Neuron (in vitro differentiated cells): Measurements from ENCODE around the gene GATD1.

Experiments used
- H2AFZ ChIP-seq: one replicate; pipeline ENCODE4 v1.6.1; 2013; ENCODE audit warnings: low read depth, mild to moderate bottlenecking, inconsistent platforms, low read length, moderate library complexity
- H3K27me3 ChIP-seq: one replicate; pipeline ENCODE4 v1.6.1; 2013; ENCODE audit warnings: low read length; ENCODE audit not compliant: insufficient read depth
- H3K36me3 ChIP-seq: one replicate; pipeline ENCODE4 v1.6.1; 2013; ENCODE audit warnings: low read length; ENCODE audit not compliant: insufficient read depth
- H3K4me1 ChIP-seq: one replicate; pipeline ENCODE4 v1.6.1; 2013; ENCODE audit warnings: low read length; ENCODE audit not compliant: insufficient read depth
- H3K4me3 ChIP-seq: 2 replicates; pipeline ENCODE4 v1.5.1; 2013; ENCODE audit warnings: mild to moderate bottlenecking, low read length, moderate library complexity
- H3K9me3 ChIP-seq: one replicate; pipeline ENCODE4 v1.6.1; 2013; ENCODE audit warnings: low read length

Gene GATD1, protein sequence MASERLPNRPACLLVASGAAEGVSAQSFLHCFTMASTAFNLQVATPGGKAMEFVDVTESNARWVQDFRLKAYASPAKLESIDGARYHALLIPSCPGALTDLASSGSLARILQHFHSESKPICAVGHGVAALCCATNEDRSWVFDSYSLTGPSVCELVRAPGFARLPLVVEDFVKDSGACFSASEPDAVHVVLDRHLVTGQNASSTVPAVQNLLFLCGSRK

DNA sequence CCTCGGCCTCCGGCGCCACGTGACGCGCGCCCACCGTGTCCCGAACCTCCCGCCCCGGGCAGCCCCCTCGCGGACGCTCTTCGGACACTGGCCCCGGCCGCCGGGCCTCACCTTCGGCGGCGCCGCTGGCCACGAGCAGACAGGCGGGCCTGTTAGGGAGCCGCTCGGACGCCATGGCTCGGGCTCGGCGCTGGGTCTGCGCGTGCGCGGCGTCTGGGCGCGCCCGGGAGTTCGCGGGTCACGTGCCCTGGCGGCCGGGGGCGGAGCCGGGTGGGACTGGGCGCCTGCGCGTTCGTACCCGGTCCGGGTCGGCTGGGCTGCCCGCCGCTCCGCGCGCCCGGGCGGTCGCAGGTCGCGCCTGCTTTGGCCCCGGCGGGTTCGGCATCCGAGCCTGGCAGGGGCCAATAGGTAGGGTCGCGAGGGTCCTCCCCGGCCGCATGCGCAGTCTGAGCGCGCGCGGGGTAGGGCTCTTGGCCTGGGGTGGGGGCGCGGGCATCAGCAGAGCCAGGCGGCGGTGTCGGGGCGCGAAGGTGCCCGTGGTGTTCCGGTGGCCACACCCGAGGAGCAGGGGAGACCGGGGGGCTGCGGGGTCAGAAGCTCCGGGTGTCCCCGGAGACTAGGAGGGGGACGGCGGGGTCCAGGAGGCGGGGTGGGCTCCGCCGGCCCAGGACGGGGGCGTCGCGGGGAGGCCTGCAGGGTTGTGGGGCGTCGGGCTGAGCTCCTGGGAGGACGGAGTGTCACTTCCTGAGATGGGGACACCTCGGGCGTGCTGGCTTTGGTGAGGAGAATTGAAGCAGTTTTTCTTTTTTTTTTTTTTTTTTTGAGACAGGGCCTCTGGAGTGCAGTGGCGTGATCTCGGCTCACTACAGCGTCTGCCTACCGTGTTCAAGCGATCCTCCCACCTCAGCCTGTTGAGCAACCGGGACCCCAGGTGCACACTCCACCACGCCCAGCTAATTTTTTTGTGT, at the start of gene GATD1:
GATD1 (minus strand) TSS at position 200 of the 968 bp plus-strand sequence; CDS start at position 175, 25 bp downstream.
- Histone ChIP-seq H3K4me3 (peak within 1 kb of the TSS; percentile 96), H3K27me3 (no peaks in the 10 kb centered on the region)

DNA sequence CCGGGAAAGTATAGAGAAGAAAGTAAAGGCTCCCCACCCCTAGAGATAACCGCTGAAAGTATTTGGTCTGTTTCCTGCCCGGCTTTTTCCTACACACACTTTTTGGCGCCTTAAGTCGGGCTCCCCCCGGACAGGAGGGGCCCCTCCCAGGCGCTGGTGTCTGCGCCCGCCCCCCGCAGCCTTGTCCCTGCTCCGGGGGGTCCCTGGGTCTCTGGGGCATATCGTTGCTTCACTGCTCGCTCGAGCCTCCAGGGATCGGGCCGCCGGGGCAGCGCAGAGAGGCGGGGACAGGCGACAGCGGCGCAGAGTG, 49.5 kb upstream of the GATD1 start:
- Histone ChIP-seq H3K4me3 (peak overlapping the region; percentile 35), H3K27me3 (peaks cover 7% of the 10 kb centered on the region), H3K36me3 (peaks cover 20% of the 10 kb centered on the region), H3K4me1 (peaks cover 47% of the 10 kb centered on the region), H2AFZ (no peak overlapping the region), H3K9me3 (no peaks in the 10 kb centered on the region)

More for the DNA sequence above, at the start of gene GATD1:
- H3K4me1 ChIP-seq: peaks cover 34% of the 10 kb centered on the region
- peaks cover 20% of the 10 kb centered on the region for H3K36me3 ChIP-seq
- H2AFZ ChIP-seq: peak within 1 kb of the TSS; percentile 84
- no peaks in the 10 kb centered on the region for H3K9me3 ChIP-seq

DNA sequence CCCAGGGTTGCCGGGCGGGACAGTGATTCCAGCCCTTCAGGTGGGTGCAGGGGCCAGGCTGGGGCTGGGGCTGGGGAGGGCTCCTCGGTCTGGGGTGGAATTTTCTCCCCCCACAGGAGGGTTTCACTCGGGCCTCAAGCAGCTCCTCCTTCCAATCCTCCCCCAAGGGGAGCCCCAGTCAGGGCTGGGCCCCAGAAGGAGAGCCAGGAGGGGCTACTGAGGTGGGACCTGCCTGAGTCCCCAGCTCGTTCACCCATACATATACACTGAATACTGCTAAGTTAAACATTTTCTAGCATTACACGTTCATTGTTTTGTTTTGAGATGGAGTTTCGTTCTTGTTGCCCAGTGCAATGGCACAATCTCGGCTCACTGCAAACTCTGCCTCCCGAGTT, 48.9 kb upstream of the GATD1 start:
- Histone ChIP-seq H3K4me1 (peaks cover 41% of the 10 kb centered on the region), H3K4me3 (no peak overlapping the region), H3K36me3 (peaks cover 20% of the 10 kb centered on the region), H3K27me3 (peaks cover 5% of the 10 kb centered on the region), H3K9me3 (no peaks in the 10 kb centered on the region), H2AFZ (no peak overlapping the region)

DNA sequence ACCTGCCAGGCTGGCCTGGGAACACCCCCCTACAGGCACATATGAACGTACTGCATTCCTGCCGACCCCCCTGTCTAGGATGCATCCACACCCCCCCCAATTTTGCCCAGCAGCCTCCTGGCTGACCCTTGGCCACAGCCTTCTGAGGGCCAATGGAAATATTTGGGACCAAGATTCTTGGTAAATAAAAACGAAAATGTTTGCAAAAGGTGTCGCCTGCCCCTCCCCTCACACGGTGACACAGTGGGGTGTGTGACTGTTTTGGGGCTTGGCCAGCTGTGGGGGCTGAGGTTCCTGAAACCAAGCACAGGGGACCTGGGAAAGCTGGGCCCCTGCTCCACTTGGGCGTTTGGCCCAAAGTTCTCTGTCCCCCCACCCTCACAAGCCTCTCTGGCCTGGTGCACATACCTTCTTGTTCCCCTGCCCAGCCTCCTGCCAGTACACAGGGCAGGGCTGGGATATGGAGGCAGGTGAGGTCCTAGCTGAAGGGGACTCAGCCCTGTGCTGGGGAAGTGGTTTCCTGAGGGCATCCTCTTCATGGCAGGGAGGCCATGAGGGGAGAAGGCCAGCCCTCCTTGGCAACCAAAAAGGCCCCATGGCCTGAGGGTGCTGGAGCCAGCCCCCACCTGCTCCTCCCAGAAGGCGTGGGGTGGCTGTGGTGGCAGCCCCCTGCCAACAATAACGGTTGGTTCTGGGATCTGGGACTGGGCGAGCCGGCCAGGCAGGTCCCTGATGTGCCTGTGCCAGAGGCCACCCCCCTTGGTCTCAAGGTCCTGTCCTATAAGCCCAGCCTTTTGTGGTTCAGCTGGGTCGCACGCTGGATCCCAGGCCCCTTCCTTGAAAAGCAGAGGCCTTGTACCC, 48.3 kb upstream of the GATD1 start:
- Histone ChIP-seq H3K27me3 (peaks cover under 1% of the 10 kb centered on the region), H3K4me1 (peaks cover 41% of the 10 kb centered on the region), H3K9me3 (no peaks in the 10 kb centered on the region), H2AFZ (no peak overlapping the region), H3K36me3 (peaks cover 20% of the 10 kb centered on the region), H3K4me3 (no peak overlapping the region)

DNA sequence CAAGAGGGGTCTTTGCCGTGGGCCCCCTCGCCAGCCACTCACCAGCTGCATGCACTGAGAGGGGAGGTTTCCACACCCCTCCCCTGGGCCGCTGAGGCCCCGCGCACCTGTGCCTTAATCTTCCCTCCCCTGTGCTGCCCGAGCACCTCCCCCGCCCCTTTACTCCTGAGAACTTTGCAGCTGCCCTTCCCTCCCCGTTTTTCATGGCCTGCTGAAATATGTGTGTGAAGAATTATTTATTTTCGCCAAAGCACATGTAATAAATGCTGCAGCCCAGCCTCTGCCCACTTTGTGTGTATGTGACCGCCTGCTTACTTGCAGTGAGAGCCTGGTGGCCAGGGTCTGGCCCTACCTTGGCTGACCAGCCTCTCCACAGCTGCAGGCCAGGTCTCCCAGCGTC, 47.7 kb upstream of the GATD1 start:
- Histone ChIP-seq H3K4me1 (peaks cover 41% of the 10 kb centered on the region), H3K4me3 (no peak overlapping the region), H3K27me3 (no peaks in the 10 kb centered on the region), H2AFZ (no peak overlapping the region), H3K36me3 (peaks cover 20% of the 10 kb centered on the region), H3K9me3 (no peaks in the 10 kb centered on the region)

DNA sequence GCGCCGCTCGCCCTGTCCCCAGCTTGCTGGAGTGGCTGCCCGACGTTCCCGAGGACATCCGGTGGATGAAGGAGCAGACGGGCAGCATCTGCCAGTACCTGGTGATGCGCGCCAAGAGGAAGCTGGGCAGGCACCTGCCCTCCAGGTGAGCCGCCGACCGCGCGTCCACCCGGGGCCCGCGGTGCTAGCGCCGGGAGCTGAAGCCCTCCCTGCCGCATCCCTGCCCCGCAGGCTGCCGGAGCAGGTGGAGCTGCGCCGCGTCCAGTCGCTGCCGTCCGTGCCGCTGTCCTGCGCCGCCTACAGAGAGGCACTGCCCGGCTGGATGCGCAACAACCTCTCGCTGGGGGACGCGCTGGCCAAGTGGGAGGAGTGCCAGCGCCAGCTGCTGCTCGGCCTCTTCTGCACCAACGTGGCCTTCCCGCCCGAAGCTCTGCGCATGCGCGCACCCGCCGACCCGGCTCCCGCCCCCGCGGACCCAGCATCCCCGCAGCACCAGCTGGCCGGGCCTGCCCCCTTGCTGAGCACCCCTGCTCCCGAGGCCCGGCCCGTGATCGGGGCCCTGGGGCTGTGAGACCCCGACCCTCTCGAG, 47.1 kb upstream of the GATD1 start:
- peaks cover 35% of the 10 kb centered on the region for H3K4me1 ChIP-seq
- no peak overlapping the region for H2AFZ ChIP-seq
- no peaks in the 10 kb centered on the region for H3K9me3 ChIP-seq
- H3K4me3 ChIP-seq: no peak overlapping the region
- H3K27me3 ChIP-seq: no peaks in the 10 kb centered on the region
- H3K36me3 ChIP-seq: peaks cover 20% of the 10 kb centered on the region

DNA sequence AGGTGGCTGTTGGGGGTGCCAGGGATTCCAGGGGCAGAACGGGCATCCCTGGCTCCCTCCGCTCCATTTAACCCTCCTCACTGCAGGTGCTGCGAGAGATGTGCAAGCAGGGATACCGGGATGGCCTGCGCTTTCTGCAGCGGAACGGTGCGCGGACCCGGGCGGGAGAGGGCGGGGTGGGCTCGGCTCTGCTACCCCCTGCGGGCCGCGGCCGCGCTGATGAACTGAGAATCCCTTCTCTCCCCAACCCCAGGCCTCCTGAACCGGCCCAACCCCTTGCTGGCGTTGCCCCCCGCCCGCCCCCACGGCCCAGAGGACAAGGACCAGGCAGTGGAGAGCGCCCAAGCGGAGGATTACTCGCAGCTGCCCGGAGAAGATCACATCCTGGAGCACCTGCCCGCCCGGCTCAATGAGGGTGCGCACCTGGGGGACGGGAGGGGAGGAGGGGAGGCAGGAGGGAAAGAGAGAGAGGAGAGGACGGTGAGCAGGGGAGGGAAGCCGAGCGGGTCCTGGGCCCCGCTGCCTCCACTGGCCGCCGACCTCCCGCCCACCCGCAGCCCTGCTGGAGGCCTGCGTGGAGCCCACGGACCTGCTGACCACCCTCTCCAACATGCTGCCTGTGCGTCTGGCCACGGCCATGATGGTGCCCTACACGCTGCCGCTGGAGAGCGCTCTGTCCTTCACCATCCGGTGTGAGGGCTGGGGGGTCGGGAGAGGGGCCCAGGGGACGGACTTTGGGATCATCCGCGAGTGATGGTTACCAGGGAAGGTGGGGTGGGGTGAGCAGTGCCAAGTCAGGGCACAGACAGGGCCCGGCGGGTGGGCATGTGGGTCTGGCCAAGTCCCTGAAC, 46.4 kb upstream of the GATD1 start:
- Histone ChIP-seq H3K9me3 (no peaks in the 10 kb centered on the region), H3K4me3 (no peak overlapping the region), H2AFZ (no peak overlapping the region), H3K4me1 (peaks cover 33% of the 10 kb centered on the region), H3K36me3 (peaks cover 20% of the 10 kb centered on the region), H3K27me3 (no peaks in the 10 kb centered on the region)

DNA sequence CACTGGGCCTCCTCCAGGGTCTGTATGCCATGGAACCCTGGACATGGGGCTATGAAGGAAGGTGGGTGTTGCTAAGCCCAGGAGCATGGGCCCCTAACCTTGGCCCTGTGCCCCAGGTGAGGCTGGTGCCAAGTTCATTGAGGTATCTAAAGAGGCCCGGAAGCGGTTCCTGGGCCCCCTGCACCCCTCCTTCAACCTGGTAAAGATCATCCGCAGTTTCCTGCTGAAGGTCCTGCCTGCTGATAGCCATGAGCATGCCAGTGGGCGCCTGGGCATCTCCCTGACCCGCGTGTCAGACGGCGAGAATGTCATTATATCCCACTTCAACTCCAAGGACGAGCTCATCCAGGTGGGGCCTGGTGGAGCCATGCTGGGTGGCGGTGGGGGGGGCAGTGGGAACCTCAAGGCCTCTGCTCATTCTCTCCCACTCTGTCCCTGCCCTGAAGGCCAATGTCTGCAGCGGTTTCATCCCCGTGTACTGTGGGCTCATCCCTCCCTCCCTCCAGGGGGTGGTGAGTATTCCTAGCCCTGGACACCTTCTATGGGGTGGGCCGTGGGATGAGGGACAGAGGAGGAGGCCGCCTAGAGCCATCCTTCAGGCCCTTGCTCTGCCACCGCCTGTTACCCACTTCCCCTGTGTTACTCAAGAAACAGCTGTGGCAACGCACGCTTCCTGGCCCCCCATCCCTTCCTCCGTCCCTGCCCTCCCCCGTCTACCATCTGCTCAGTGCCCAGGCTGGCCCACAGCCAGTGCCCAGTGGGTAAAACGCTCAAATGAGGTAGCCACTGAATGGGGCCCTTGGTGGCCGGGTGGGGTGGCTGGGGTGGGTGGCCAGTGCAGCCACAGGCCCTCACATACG, 44.5 kb upstream of the GATD1 start:
- no peaks in the 10 kb centered on the region for H3K9me3 ChIP-seq
- H3K4me1 ChIP-seq: peaks cover 18% of the 10 kb centered on the region
- H3K36me3 ChIP-seq: peaks cover 20% of the 10 kb centered on the region
- H3K4me3 ChIP-seq: no peak overlapping the region
- H3K27me3 ChIP-seq: no peaks in the 10 kb centered on the region
- H2AFZ ChIP-seq: no peak overlapping the region

DNA sequence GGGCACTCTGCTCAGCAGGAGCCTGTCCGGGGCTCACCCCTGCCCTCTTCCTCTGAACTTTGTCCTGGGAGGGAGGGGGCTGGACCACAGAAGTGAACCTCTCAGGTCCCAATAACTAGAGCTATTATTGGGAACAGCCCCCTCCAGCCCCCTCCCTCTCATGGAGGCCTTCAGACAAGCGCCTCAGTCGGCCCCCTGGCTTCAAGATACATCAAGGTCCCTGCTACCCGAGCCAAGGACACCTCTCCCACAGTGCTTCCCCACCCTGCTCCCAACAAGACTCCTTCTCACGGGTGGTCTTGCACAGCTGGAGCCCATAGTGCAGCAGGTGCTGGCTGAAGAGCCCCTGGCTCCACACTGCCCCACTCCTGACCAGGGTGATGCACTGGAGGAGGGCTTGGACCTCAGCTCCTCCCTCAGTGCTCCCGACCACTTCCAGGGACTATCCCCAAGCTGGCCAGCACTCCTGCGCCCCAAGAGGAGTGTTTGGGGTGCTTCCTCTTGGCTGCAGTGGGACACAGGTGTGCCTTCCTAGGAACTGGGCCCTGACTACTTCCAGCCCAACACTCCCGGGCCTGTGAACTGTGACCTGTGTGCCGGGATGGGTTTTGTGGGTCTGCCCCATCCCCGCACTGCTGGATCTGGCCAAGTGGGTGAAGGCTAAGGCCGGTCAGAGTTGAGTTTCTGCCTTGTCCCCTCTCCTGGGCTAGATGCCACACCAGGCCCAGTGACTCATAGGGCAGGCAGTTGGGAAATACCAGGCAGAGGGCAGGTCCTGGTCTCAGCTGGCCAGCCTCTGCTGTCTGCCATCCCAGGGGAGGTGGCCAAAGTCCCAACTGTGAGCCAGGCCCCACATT, 43.6 kb upstream of the GATD1 start:
- Histone ChIP-seq H2AFZ (no peak overlapping the region), H3K36me3 (peaks cover 20% of the 10 kb centered on the region)

DNA sequence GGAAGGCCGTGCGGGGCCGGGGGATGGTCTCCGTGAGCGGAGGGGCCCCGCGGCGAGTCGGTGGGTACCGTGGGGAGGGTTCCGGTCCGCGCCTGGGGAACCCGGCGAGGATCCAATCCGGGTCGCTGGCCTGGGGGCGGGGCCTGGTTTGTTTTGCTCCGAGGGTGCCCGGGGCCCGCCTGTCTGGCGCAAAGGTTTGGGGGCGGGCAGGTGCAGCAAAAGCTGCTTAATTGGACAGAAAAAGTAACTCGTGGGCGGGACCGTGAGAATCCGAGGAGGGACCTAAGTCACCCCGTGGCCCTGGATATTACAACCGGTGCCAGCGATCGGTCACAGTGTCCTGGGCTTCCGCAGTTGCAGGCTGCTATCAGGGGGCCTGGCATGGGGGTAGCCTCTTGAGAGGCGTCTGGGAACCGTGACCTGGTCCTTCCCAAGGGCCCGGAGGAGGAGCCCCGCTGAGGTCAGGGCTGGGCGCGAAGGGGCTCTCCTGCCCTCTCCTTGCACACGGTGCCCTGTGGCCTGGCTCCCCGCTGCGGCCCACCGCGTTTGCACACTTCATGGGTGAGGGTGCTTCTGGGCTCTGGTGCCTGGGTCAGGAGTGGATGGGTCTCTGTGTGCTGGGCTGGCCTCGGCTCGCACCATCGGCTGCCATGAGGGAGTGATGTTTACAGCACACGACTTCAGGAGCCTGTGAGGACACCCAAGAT, 42.8 kb upstream of the GATD1 start:
- Histone ChIP-seq H3K27me3 (no peaks in the 10 kb centered on the region), H3K36me3 (peaks cover 18% of the 10 kb centered on the region), H3K4me1 (peaks cover 18% of the 10 kb centered on the region), H3K9me3 (no peaks in the 10 kb centered on the region), H2AFZ (no peak overlapping the region), H3K4me3 (peak overlapping the region; percentile 95)

More for the DNA sequence above, 43.6 kb upstream of the GATD1 start:
- H3K9me3 ChIP-seq: no peaks in the 10 kb centered on the region
- peak overlapping the region; percentile 95 for H3K4me3 ChIP-seq
- H3K4me1 ChIP-seq: peaks cover 18% of the 10 kb centered on the region
- no peaks in the 10 kb centered on the region for H3K27me3 ChIP-seq
